ENCODE measurements around the gene SAA2. TPM values are rescaled to one million over a fixed set of nuclear protein-coding genes. Genes with fewer than 3 reads are reported as not detected.
"Not testable (repeated sequence)": the region's sequence is repeated elsewhere in the genome, so short reads cannot be mapped to it uniquely, and the experiment has no call there.

SAA2 gene
- total RNA-seq, 1 experiment from 2014 or later: not detected

DNA sequence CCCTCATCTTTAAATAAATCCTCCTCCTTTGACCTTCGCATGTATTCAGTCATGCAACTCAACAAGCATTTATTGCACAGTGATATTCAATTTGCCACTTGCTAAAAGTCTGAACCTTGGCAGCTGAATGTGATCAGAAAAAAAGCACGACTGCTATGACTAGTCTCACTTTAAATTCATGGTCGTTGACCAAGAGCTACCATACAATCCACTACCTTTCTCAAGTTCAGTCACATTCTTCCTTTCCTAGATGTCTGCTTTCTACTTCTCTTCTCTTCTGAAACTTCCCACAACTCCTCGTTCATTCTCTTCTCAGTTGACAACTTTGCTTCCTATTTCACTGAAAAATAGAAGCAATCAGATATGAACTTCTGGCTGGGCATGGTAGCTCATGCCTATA lies 15.6 kb upstream of the SAA2 start:
- Histone ChIP-seq H3K27me3 (peaks cover 6% of the 10 kb centered on the region; the same call in 1 of the 2 replicates), H3K27ac (no peak overlapping the region)

DNA sequence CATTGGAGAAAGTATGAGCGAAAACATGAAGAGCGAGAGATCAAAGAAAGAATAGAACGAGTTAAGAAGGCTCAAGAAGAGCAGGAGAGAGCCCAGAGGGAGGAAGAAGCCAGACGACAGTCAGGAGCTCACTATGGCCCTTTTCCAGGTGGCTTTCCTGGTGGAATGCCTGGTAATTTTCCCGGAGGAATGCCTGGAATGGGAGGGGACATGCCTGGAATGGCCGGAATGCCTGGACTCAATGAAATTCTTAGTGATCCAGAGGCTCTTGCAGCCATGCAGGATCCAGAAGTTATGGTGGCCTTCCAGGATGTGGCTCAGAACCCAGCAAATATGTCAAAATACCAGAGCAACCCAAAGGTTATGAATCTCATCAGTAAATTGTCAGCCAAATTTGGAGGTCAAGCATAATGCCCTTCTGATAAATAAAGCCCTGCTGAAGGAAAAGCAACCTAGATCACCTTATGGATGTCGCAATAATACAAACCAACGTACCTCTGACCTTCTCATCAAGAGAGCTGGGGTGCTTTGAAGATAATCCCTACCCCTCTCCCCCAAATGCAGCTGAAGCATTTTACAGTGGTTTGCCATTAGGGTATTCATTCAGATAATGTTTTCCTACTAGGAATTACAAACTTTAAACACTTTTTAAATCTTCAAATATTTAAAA lies 14.3 kb upstream of the SAA2 start:
- not testable (repeated sequence) for H3K27me3 ChIP-seq; H3K9me3 ChIP-seq (replicated peaks); H3K4me3 ChIP-seq; H3K27ac ChIP-seq; DNase-seq; H3K4me1 ChIP-seq; H3K36me3 ChIP-seq

More for the DNA sequence above, 15.6 kb upstream of the SAA2 start:
- H3K4me3 ChIP-seq: no peak overlapping the region
- no peaks in the 10 kb centered on the region; the same call in 1 of the 2 replicates for H3K4me1 ChIP-seq
- H3K9me3 ChIP-seq (replicated peaks): no peaks in the 10 kb centered on the region
- no peaks in the 10 kb centered on the region for H3K36me3 ChIP-seq
- DNase-seq: no peak

DNA sequence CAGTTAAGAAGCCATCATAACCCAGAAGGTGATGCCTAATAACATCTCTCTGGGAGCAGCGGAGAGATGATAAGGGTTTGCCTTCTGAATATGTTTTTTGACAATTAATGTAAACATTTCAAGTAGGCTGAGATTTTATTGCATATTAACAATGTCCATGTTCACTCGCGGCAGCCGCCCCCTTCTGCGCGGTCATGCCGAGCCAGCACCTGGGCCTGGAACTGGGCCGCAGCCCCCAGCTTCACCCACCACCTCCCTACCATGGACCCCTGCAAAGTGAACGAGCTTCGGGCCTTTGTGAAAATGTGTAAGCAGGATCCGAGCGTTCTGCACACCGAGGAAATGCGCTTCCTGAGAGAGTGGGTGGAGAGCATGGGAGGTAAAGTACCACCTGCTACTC lies 13.3 kb upstream of the SAA2 start:
- Histone ChIP-seq H3K27me3 (peaks cover 6% of the 10 kb centered on the region; the same call in 1 of the 2 replicates), H3K4me1 (no peaks in the 10 kb centered on the region; the same call in 1 of the 2 replicates), H3K36me3 (no peaks in the 10 kb centered on the region), H3K4me3 (no peak overlapping the region), H3K9me3 (replicated peaks) (no peaks in the 10 kb centered on the region), H3K27ac (no peak overlapping the region)
- no peak for DNase-seq

DNA sequence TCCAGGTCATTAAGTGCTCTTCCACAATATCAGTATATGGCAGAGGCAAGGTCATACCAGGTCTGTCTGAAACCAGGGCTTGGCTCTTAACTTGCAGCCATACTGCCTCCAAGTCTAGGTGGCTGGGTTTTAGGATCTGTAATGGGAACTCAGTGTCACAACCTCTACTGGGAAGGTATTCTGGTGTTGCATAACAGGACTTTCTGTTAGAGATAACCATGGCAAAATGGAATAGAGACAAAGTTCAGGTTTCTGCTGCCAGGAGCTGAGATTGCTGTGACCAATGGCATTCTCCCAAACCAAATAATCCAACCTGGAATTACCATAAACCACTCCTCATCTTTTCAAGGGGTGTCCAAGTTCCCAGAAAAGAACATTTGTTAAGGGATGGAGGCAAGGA lies 10.8 kb upstream of the SAA2 start:
- Histone ChIP-seq H3K27ac (no peak overlapping the region), H3K4me1 (peaks cover 4% of the 10 kb centered on the region; the same call in 1 of the 2 replicates), H3K9me3 (replicated peaks) (no peaks in the 10 kb centered on the region), H3K36me3 (no peaks in the 10 kb centered on the region), H3K27me3 (peaks cover 6% of the 10 kb centered on the region; the same call in 1 of the 2 replicates), H3K4me3 (no peak overlapping the region)
- DNase-seq: no peak

DNA sequence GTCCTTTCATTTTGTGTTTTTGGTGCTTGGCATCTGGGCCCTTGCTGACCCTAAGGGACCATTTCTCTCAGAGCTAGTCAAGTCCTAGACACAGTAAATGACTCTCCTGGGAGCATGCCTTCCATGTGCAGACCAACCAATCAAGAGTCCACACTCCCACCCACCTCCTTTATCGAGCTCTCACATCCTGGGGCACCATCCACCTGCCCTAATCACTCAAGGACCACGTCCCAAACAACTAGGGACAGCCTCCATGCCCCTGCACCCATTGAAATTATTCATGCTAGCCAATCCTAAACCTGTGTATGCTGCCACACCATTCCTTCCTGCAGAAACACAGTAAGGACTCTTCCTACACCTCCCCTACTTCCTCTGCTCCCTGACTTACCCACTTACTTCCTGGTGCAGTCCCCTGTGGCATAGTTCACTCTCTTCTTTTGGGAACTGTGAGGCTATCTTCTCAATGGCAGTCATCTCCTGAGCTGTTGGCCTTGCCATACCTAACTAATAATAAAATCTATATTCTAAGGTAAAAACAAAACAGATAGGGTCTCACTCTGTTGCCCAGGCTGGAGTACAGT lies 6.4 kb upstream of the SAA2 start:
- Histone ChIP-seq H3K4me3 (no peak overlapping the region), H3K27ac (no peak overlapping the region), H3K4me1 (0 out of 2 replicates have a peak, but pooled peaks cover 4% of the 10 kb centered on the region), H3K36me3 (no peaks in the 10 kb centered on the region), H3K9me3 (replicated peaks) (no peaks in the 10 kb centered on the region), H3K27me3 (peaks cover 5% of the 10 kb centered on the region; the same call in 1 of the 2 replicates)
- peak; percentile 61 to 71 for DNase-seq

DNA sequence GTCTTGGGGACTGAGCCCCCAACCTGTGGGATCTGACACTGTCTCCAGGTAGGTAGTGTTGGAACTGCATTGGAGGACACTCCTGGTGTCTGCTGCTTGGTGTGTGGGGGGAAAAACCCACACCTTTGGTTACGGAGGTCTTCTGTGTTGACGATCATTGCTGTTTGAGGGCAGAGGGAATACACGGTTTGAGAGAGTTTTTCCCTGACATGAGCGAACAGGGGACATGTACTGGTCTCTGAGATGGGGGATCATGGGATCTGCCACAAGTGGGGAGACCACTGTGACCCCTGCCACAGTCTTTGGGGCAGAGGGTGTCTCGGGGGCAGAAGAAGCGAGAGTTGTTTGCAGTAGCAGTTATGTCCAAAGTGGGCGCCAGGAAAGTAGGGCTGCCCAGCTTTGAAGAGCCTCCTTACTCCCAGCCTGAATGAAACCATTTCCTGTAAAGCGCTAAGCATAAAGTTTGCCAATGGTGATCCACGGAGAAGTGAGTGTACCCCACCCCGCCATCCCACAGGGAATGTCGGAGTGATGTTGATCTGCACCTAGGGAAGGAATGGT lies 5.4 kb upstream of the SAA2 start:
- Histone ChIP-seq H3K4me3 (no peak overlapping the region), H3K9me3 (replicated peaks) (no peaks in the 10 kb centered on the region), H3K4me1 (0 out of 2 replicates have a peak, but pooled peaks cover 4% of the 10 kb centered on the region), H3K27me3 (peaks cover 7% of the 10 kb centered on the region; the same call in 1 of the 2 replicates), H3K27ac (no peak overlapping the region), H3K36me3 (no peaks in the 10 kb centered on the region)
- DNase-seq: no peak

DNA sequence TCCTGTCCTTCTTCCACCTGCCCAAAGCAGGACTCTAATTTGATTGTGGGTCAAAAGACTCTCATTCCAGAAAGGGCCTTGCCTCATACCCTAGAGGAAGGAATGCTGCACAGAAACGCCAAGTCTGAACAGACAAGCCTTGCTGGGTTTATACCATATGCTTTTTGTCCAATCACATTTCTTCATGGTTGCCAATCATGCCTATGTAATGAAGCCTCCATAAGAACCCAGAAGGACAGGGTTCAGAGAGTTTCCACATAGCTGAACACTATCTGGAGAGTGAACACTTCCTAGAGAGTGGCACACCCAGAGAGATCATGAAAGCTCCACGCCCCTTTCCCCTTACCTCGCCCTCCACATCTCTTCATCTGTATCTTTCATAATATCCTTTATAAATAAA lies 4.8 kb upstream of the SAA2 start:
- H3K27me3 ChIP-seq: peaks cover 7% of the 10 kb centered on the region; the same call in 1 of the 2 replicates
- no peak overlapping the region for H3K4me3 ChIP-seq
- H3K27ac ChIP-seq: no peak overlapping the region
- H3K9me3 ChIP-seq (replicated peaks): no peaks in the 10 kb centered on the region
- no peaks in the 10 kb centered on the region for H3K36me3 ChIP-seq
- no peak for DNase-seq
- H3K4me1 ChIP-seq: 0 out of 2 replicates have a peak, but pooled peaks cover 4% of the 10 kb centered on the region

DNA sequence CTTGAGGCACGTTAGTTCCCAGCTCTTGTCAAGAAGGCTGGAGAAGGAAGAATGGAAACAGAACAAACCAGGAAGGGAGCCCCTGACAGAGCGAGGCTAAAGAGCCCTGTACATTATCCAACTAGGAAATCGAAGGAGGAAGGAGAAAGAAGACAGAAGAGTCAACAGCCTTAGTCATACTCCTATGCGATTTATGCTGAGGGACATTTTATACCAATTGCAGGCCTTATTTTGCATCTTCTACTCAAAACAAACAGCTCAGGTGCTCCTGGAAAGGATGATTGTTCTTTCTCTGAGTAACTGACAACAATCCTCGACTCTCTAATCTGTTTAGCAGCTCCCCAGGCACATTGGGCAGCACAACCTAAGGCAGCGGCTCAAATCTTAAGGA lies 1.3 kb downstream of the SAA2 start:
- H3K36me3 ChIP-seq, H3K27me3 ChIP-seq, DNase-seq: not testable (repeated sequence)

DNA sequence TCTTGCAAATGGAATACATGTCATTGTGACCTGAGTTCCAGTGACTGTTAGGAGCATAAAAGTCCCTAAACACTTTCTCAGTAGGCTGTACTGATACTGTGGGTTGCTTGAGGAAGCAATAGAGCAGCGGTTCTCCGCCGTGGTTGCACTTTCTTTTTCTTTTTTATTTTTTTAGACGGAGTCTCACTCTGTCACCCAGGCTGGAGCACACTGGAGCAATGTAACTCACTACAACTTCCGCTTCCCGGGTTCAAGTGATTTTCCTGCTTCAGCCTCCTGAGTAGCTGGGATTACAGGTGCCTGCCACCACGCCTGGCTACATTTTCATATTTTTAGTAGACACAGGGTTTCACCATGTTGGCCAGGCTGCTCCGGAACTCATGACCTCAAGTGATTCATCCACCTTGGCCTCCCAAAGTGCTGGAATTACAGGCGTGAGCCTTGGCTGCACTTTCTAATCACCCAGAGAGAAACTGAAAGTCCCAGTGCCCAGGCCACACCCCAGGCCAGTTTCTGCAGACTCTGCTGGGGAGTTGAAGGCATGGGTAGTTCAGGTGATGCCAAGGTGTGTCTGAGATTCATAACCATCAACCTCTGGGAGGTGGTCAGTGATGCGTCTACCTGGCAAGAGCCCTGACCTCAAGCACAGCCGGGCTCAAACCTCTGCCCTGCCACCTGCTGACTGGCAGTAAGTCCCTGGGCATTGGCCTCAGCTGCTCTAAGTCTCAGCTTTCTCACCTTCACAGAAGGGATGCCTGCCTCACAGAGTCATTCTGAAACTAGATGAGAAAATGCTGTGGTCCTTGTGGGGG lies 1.9 kb downstream of the SAA2 start:
- H3K27me3 ChIP-seq; DNase-seq; H3K36me3 ChIP-seq; H3K9me3 ChIP-seq (replicated peaks); H3K27ac ChIP-seq; H3K4me1 ChIP-seq; H3K4me3 ChIP-seq: not testable (repeated sequence)

More for the DNA sequence above, 1.3 kb downstream of the SAA2 start:
- not testable (repeated sequence) for H3K4me3 ChIP-seq; H3K4me1 ChIP-seq; H3K9me3 ChIP-seq (replicated peaks); H3K27ac ChIP-seq

DNA sequence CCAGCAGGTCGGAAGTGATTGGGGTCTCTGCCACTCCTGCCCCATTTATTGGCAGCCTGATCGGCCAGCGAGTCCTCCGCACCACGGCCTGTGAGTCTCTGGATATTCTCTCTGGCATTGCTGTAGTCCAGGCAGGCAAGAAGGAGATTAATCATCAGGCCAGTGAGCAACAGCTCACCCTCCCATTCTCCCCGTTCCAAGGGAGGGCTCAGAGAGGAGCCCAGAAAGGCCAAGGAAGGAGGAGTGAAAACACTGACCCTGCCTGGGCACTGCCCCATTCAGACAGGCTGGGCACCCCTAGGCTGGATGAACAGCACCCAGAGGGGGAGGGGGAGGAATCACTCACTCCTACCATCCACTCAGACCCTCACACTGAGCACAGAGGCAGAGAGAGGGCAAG lies 3.1 kb downstream of the SAA2 start:
- Histone ChIP-seq H3K27me3 (peaks cover 2% of the 10 kb centered on the region; the same call in 1 of the 2 replicates), H3K36me3 (no peaks in the 10 kb centered on the region), H3K27ac (no peak overlapping the region), H3K4me3 (no peak overlapping the region), H3K9me3 (replicated peaks) (no peaks in the 10 kb centered on the region), H3K4me1 (no peaks in the 10 kb centered on the region)
- no peak for DNase-seq

DNA sequence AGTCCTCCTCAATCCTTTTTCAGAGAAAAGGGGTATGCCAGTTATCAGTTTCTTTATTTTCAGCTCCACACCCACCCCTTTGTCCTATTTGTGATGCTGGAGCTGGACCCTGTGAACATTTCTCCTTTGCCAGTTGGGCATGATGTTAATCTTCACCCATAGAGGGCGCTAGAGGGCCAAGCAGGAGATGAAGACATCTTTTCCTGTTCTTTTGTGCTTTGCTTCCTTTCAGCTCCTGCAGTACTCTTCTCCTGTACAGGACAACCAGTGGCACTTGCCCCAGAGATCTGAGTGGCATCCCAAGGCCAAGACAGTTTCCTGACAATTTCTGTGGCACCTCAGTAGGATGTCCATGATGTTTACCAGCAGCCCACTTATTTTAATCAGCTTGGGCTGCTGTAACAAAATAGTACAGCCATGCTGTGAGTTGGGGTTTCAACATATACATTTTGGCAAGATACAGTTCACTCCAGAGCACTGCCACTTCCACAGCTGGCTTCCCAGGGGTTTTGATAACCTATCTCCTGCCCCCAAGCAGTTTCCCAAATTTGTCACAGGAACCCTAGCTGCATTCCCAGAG lies 4.6 kb downstream of the SAA2 start:
- no peaks in the 10 kb centered on the region for H3K4me1 ChIP-seq
- DNase-seq: peak; percentile 69 to 87
- no peaks in the 10 kb centered on the region for H3K36me3 ChIP-seq
- no peaks in the 10 kb centered on the region; the same call in 1 of the 2 replicates for H3K27me3 ChIP-seq
- no peak overlapping the region for H3K4me3 ChIP-seq
- H3K9me3 ChIP-seq (replicated peaks): no peaks in the 10 kb centered on the region
- no peak overlapping the region for H3K27ac ChIP-seq

DNA sequence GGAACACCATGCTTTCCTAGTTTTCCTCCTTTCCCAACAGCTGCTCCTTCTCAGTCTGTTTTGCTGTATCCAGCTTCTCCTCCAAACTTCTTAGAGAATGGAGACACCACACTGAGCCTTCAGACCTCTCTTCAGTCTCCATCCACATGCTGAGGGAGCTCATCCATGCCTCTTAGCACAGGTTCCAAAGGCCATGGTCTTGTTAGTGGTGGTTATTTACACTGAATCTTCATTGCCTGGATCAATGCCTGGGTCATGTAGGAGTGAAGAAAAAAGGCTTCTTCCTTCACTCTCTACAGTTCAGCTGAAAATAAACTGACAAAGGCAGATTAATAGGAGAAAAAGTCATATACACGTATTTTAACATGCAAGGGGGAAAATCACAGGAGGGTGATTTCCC lies 8.8 kb downstream of the SAA2 start:
- Histone ChIP-seq H3K27me3 (peaks cover 11% of the 10 kb centered on the region), H3K4me1 (no peaks in the 10 kb centered on the region), H3K9me3 (replicated peaks) (no peaks in the 10 kb centered on the region; the same call in 1 of the 2 replicates), H3K4me3 (no peak overlapping the region), H3K36me3 (no peaks in the 10 kb centered on the region), H3K27ac (no peak overlapping the region)
- no peak for DNase-seq

DNA sequence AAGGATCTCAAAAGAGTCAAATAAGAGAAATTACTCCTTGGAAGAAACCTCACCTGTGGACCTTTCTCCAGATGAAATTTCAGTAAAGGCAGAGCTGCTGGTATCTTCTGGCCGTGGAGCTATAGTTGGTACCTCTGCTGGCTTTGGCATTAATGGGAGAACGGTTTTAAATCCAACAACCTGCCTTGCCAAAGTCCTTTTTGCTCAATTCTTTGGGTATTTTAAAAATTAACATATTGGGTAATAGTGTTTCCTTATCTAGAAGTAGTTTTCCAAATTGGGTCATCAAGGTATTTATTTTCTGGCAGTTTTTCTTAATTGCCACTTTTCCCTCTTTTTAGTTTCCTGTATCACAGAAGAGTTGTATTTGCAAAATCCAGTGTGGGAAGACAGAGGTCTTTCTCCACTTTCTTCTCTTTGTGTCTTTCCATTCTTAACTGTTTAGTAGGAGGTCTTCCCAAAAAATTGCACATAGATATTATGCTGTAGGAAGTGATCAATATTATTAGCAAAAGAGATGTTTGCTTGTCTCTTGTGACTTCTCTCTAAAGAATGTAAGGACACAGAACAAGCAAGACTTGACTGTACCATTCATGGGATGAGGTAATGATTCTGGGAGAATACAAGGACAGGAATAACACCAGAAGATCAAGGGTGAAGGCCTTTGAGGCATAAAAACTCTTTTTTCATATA lies 11.7 kb downstream of the SAA2 start, which contains the start of gene SAA4:
SAA4 (minus strand) TSS at position 139 of the 693 bp plus-strand sequence. CDS start 876 bp downstream, outside the sequence.
- H3K9me3 ChIP-seq (replicated peaks): no peaks in the 10 kb centered on the region; the same call in 1 of the 2 replicates
- peaks cover 11% of the 10 kb centered on the region for H3K27me3 ChIP-seq
- H3K4me3 ChIP-seq: no peak within 1 kb of the TSS
- no peak for DNase-seq
- no peaks in the 10 kb centered on the region for H3K4me1 ChIP-seq
- no peaks in the 10 kb centered on the region for H3K36me3 ChIP-seq
- no peak within 1 kb of the TSS for H3K27ac ChIP-seq

All from SJCRH30 (cell line).